ENCODE results near the gene CTSZ.

Gene CTSZ

DNA sequence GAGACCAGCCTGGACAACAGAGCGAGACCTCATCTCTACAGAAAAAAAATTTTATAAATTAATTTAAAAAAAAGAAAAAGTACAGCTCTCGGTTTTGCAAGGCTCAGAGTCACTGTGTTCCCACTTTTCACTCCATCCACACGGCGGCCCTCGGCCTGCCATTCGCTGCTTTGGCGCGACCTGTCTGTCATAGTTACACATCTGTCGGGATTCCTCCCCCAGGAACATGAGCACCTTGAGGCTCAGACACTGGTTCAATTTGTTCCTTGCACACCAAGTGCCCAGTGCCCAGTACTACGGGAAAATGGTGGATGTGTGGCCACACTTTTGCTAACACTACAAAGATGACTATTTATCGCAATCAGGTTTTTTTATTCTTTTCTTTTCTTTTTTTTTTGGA is 8.4 kb downstream of the CTSZ start:
- TF ChIP-seq, protein P1, sequence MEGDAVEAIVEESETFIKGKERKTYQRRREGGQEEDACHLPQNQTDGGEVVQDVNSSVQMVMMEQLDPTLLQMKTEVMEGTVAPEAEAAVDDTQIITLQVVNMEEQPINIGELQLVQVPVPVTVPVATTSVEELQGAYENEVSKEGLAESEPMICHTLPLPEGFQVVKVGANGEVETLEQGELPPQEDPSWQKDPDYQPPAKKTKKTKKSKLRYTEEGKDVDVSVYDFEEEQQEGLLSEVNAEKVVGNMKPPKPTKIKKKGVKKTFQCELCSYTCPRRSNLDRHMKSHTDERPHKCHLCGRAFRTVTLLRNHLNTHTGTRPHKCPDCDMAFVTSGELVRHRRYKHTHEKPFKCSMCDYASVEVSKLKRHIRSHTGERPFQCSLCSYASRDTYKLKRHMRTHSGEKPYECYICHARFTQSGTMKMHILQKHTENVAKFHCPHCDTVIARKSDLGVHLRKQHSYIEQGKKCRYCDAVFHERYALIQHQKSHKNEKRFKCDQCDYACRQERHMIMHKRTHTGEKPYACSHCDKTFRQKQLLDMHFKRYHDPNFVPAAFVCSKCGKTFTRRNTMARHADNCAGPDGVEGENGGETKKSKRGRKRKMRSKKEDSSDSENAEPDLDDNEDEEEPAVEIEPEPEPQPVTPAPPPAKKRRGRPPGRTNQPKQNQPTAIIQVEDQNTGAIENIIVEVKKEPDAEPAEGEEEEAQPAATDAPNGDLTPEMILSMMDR (conservative IDR thresholded peaks at IDR 0.05) = no peak
- no peak overlapping the region for H3K27ac ChIP-seq

- H3K27ac ChIP-seq = no peak overlapping the region
- TF ChIP-seq, protein P1 (conservative IDR thresholded peaks at IDR 0.05) = no peak
These were observed 9.8 kb downstream of the CTSZ start for GRCh38 chr20:58997141-58997770.

- TF ChIP-seq, protein P1 (conservative IDR thresholded peaks at IDR 0.05) = no peak
- H3K27ac ChIP-seq = peak overlapping the region; percentile 45
These were observed 10.8 kb downstream of the CTSZ start for GRCh38 chr20:58996226-58996611.

GRCh38 chr20:58995461-58996225 is 11.4 kb downstream of the CTSZ start:
- TF ChIP-seq, protein P1 (conservative IDR thresholded peaks at IDR 0.05) = no peak
- peak overlapping the region; percentile 45 for H3K27ac ChIP-seq

DNA sequence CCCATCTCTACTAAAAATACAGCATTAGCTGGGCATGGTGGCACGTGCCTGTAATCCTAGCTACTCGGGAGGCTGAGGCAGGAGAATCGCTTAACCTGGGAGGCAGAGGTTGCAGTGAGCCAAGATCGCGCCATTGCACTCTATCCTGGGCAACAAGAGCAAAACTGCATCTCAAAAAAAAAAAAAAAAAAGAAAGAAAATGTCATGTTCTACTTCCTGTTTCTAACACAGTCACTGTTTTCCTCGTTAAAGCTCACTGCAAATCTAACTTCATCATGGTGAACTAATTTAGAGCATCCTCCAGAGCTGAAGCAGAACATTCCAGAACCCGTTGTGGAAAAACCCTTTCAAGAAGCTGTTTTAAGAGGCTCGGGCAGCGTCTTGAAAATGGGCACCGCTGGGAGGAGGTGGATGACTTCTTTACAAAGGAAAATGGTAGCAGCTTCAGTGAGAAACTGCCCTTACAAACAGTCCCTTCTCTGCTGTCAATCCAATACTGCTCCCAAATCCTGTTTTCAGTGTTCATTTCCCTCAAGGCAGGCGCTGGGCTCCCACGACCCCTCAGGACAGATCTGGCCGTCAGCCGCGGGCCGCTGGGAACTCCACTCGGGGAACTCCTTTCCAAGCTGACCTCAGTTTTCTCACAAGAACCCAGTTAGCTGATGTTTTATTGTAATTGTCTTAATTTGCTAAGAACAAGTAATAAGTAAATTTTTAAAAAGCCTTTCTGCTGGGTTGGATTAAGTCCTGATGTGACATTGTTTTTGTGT is 12.5 kb downstream of the CTSZ start:
- peak overlapping the region; percentile 10; the same call in 1 of the 2 replicates for H3K27ac ChIP-seq
- TF ChIP-seq, protein P1 (conservative IDR thresholded peaks at IDR 0.05) = no peak

GRCh38 chr20:58993332-58994248 is 13.5 kb downstream of the CTSZ start:
- no peak overlapping the region; the same call in 1 of the 2 replicates for H3K27ac ChIP-seq
- TF ChIP-seq, protein P1 (conservative IDR thresholded peaks at IDR 0.05) = no peak

Data from VCaP (cell line).